NCI-H2081 treated with DMSO at 0.1 percent for 48 hours (cell line): ENCODE measurements around the gene ZCWPW2.

ENCODE experiments used
- DNase-seq: peaks from one replicate; lab custom pipeline; 2025; lab: John Stamatoyannopoulos, UW

Gene ZCWPW2

GRCh38 chr3:28348629-28349468, at the start of gene ZCWPW2, which contains the start of gene AZI2:
TSS of gene ZCWPW2 (plus strand) at chr3:28348721. CDS start at chr3:28413069, 64,348 bp downstream.
TSS of gene AZI2 (minus strand) at chr3:28348824. CDS start at chr3:28340617, 8,207 bp downstream.
- peak; percentile 52 for DNase-seq

- no peak for DNase-seq
These were observed 48.8 kb upstream of the ZCWPW2 start for GRCh38 chr3:28299705-28300104.

- DNase-seq: no peak
These were observed 48.1 kb upstream of the ZCWPW2 start for GRCh38 chr3:28300345-28300962.

GRCh38 chr3:28301688-28302087, 46.8 kb upstream of the ZCWPW2 start:
- no peak for DNase-seq

- DNase-seq: no peak
These were observed 40.3 kb upstream of the ZCWPW2 start for GRCh38 chr3:28308196-28308595.

GRCh38 chr3:28315711-28316110, 32.8 kb upstream of the ZCWPW2 start:
- no peak for DNase-seq

GRCh38 chr3:28316226-28316625, 32.3 kb upstream of the ZCWPW2 start:
- DNase-seq: no peak

GRCh38 chr3:28317438-28318022, 31.0 kb upstream of the ZCWPW2 start:
- no peak for DNase-seq

- no peak for DNase-seq
These were observed 27.5 kb upstream of the ZCWPW2 start for GRCh38 chr3:28320981-28321380.

GRCh38 chr3:28322464-28322863, 26.1 kb upstream of the ZCWPW2 start:
- no peak for DNase-seq

GRCh38 chr3:28326458-28326926, 22.0 kb upstream of the ZCWPW2 start:
- no peak for DNase-seq

- no peak for DNase-seq
These were observed 20.1 kb upstream of the ZCWPW2 start for GRCh38 chr3:28328188-28329151.

- DNase-seq: no peak
These were observed 14.0 kb upstream of the ZCWPW2 start for GRCh38 chr3:28334552-28334951.

- DNase-seq: no peak
These were observed 13.3 kb upstream of the ZCWPW2 start for GRCh38 chr3:28335246-28335645.

GRCh38 chr3:28337230-28337629, 11.3 kb upstream of the ZCWPW2 start:
- no peak for DNase-seq

GRCh38 chr3:28343144-28343543, 5.4 kb upstream of the ZCWPW2 start:
- no peak for DNase-seq

GRCh38 chr3:28345690-28346089, 2.8 kb upstream of the ZCWPW2 start:
- no peak for DNase-seq

- DNase-seq: no peak
These were observed 902 bp upstream of the ZCWPW2 start for GRCh38 chr3:28347374-28348264.

- DNase-seq: peak; percentile 23
These were observed 274 bp upstream of the ZCWPW2 start for GRCh38 chr3:28348265-28348628.

GRCh38 chr3:28349469-28350000, 1.0 kb downstream of the ZCWPW2 start:
- no peak for DNase-seq
